Hepatocyte (in vitro differentiated cells): ENCODE data around the gene REV3L. TPM values are rescaled to one million over a fixed set of nuclear protein-coding genes. Genes with fewer than 3 reads are reported as not detected.
A peak's percentile ranks its signal among the peaks of the same experiment; 100 is the strongest.

Source experiments
- DNase-seq: peaks from one replicate; pipeline ENCODE4 v3.0.0-alpha.2; 2016; ENCODE audit warnings: low spot score
- H2AFZ ChIP-seq: fragments of 200-600 bp; sonication (generic); 2 replicates; pipeline ENCODE4 v1.6.0; 2016; ENCODE audit warnings: antibody characterized with exemption, mild to moderate bottlenecking
- H3K27ac ChIP-seq: fragments of 200-600 bp; sonication (generic); 2 replicates; pipeline ENCODE4 v1.5.1; 2016; ENCODE audit warnings: mild to moderate bottlenecking
- H3K27me3 ChIP-seq: fragments of 200-600 bp; sonication (generic); 2 replicates; pipeline ENCODE4 v1.6.1; 2016
- H3K36me3 ChIP-seq: fragments of 200-600 bp; sonication (generic); replicated peaks from 2 replicates; pipeline ENCODE4 v1.5.1; 2016; ENCODE audit warnings: low read depth; ENCODE audit not compliant: insufficient read depth
- H3K4me1 ChIP-seq: fragments of 200-600 bp; sonication (generic); 2 replicates; pipeline ENCODE4 v1.5.1; 2016; ENCODE audit warnings: mild to moderate bottlenecking, moderate library complexity; ENCODE audit not compliant: insufficient read depth
- H3K4me2 ChIP-seq: fragments of 200-600 bp; sonication (generic); 2 replicates; pipeline ENCODE4 v1.6.0; 2016
- H3K4me3 ChIP-seq: fragments of 200-600 bp; sonication (generic); 2 replicates; pipeline ENCODE4 v1.5.1; 2016; ENCODE audit warnings: mild to moderate bottlenecking
- H3K79me2 ChIP-seq: fragments of 200-600 bp; sonication (generic); 2 replicates; pipeline ENCODE4 v1.6.0; 2017; ENCODE audit warnings: mild to moderate bottlenecking
- H3K9me2 ChIP-seq: fragments of 200-600 bp; sonication (generic); replicated peaks from 2 replicates; pipeline ENCODE4 v1.6.0; 2017; ENCODE audit warnings: mild to moderate bottlenecking; ENCODE audit not compliant: insufficient read depth
- H3K9me3 ChIP-seq: fragments of 200-600 bp; sonication (generic); 2 replicates; pipeline ENCODE4 v1.5.1; 2016; ENCODE audit warnings: low read depth, mild to moderate bottlenecking
- H4K20me1 ChIP-seq: fragments of 200-600 bp; sonication (generic); 2 replicates; pipeline ENCODE4 v1.6.0; 2016; ENCODE audit warnings: mild to moderate bottlenecking; ENCODE audit not compliant: insufficient read depth, poor library complexity, severe bottlenecking
- EZH2 ChIP-seq: fragments of 200-600 bp; sonication (generic); IDR thresholded peaks from 2 replicates; pipeline ENCODE4 v1.6.1; 2016; ENCODE audit warnings: antibody characterized with exemption, mild to moderate bottlenecking, borderline replicate concordance
- EZH2phosphoT487 ChIP-seq: fragments of 200-600 bp; sonication (generic); IDR thresholded peaks from one replicate; pipeline ENCODE4 v1.6.1; 2018; ENCODE audit warnings: antibody characterized with exemption, mild to moderate bottlenecking, low read depth, moderate library complexity; ENCODE audit not compliant: unreplicated experiment, severe bottlenecking
- WGBS: methylation state at CpG from one replicate; pipeline ENCODE4 v1.1.6; 2016; ENCODE audit warnings: low lambda C conversion rate; ENCODE audit errors: missing lambda C conversion rate; 5-methylcytosine and 5-hydroxymethylcytosine counted together
- polyA plus RNA-seq: library from polyadenylated mRNA; unstranded; fragments of >200 nt; fragmentation: Nextera tagmentation; extraction: Ambion mirVana; gene quantifications from 2 replicates; pipeline ENCODE4 v1.2.1, GENCODE V29; 2016
- total RNA-seq: library from RNA; depleted of rRNA; stranded (reverse); fragments of >200 nt; gene quantifications from 2 replicates; pipeline ENCODE4 v1.2.3, GENCODE V29; 2014
- TF ChIP-seq, protein P1 (sequence below): fragments of 200-600 bp; sonication (generic); IDR thresholded peaks from 2 replicates; pipeline ENCODE4 v1.5.1; 2016; ENCODE audit warnings: antibody characterized with exemption, mild to moderate bottlenecking; ENCODE audit not compliant: poor library complexity

Gene REV3L
- total and polyA plus RNA-seq, 2 experiments from 2014 or later = 17.6 to 29.4 TPM

DNA sequence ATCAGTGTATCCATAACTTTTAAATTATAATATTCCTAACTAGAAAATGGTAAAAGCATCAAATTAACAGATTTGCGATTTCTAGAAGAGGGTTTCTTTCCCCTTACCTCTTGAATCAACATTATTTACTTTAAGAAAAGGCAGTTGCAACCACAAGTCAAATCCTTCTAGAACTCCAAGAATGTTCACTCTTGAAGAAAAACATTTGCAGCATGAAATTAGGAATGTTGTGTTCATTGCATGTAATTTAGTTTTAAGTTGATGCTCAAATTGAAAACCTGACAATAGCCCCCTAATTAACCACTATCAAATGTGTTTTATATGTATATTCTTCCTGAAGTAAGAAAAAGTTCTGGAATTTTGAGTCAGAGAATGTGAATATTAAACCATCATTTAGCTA, 2.3 kb upstream of the REV3L start:
- H4K20me1 ChIP-seq = peaks cover 2% of the 10 kb centered on the region
- WGBS = 77% methylated on average over 1 of the region's 1 CpG

DNA sequence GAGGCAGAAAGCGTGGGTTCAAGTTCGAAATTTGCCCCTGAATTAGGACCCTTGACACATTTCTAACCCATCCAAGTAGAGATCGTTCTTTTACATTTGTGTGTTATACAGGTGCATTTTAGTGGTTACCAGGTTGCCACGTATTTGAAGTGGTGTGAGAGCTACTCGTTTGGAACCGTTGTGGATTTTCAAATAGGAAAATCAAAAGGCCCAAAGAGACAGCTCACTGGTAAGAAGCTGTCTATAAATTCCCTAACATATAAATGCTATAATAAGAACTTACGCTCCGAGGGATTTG, 1.6 kb upstream of the REV3L start:
- 27% methylated on average over 8 of the region's 8 CpGs for WGBS
- Histone ChIP-seq H3K9me3 (no peaks in the 10 kb centered on the region), H3K27ac (peak overlapping the region; percentile 99), H2AFZ (peak overlapping the region; percentile 50), H3K79me2 (peaks cover 76% of the 10 kb centered on the region), H4K20me1 (peaks cover 3% of the 10 kb centered on the region), H3K27me3 (no peaks in the 10 kb centered on the region), H3K36me3 (no peaks in the 10 kb centered on the region), H3K9me2 (no peaks in the 10 kb centered on the region), H3K4me3 (peak overlapping the region; percentile 23), H3K4me1 (peaks cover 10% of the 10 kb centered on the region), H3K4me2 (peak overlapping the region; percentile 71)
- no peak for DNase-seq
- TF ChIP-seq, protein P1, sequence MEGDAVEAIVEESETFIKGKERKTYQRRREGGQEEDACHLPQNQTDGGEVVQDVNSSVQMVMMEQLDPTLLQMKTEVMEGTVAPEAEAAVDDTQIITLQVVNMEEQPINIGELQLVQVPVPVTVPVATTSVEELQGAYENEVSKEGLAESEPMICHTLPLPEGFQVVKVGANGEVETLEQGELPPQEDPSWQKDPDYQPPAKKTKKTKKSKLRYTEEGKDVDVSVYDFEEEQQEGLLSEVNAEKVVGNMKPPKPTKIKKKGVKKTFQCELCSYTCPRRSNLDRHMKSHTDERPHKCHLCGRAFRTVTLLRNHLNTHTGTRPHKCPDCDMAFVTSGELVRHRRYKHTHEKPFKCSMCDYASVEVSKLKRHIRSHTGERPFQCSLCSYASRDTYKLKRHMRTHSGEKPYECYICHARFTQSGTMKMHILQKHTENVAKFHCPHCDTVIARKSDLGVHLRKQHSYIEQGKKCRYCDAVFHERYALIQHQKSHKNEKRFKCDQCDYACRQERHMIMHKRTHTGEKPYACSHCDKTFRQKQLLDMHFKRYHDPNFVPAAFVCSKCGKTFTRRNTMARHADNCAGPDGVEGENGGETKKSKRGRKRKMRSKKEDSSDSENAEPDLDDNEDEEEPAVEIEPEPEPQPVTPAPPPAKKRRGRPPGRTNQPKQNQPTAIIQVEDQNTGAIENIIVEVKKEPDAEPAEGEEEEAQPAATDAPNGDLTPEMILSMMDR = no peak
- TF ChIP-seq EZH2 (no peak), EZH2phosphoT487 (no peak)

More for the DNA sequence above, 2.3 kb upstream of the REV3L start:
- TF ChIP-seq EZH2 = no peak
- no peak for TF ChIP-seq EZH2phosphoT487
- TF ChIP-seq, protein P1 = no peak
- no peaks in the 10 kb centered on the region for H3K27me3 ChIP-seq
- no peaks in the 10 kb centered on the region for H3K9me2 ChIP-seq
- H3K27ac ChIP-seq = peak overlapping the region; percentile 99
- H3K4me3 ChIP-seq = no peak overlapping the region
- no peak overlapping the region for H2AFZ ChIP-seq
- peaks cover 10% of the 10 kb centered on the region for H3K4me1 ChIP-seq
- no peaks in the 10 kb centered on the region for H3K9me3 ChIP-seq
- no peak for DNase-seq
- peaks cover 76% of the 10 kb centered on the region for H3K79me2 ChIP-seq
- no peaks in the 10 kb centered on the region for H3K36me3 ChIP-seq
- peak overlapping the region; percentile 71 for H3K4me2 ChIP-seq

DNA sequence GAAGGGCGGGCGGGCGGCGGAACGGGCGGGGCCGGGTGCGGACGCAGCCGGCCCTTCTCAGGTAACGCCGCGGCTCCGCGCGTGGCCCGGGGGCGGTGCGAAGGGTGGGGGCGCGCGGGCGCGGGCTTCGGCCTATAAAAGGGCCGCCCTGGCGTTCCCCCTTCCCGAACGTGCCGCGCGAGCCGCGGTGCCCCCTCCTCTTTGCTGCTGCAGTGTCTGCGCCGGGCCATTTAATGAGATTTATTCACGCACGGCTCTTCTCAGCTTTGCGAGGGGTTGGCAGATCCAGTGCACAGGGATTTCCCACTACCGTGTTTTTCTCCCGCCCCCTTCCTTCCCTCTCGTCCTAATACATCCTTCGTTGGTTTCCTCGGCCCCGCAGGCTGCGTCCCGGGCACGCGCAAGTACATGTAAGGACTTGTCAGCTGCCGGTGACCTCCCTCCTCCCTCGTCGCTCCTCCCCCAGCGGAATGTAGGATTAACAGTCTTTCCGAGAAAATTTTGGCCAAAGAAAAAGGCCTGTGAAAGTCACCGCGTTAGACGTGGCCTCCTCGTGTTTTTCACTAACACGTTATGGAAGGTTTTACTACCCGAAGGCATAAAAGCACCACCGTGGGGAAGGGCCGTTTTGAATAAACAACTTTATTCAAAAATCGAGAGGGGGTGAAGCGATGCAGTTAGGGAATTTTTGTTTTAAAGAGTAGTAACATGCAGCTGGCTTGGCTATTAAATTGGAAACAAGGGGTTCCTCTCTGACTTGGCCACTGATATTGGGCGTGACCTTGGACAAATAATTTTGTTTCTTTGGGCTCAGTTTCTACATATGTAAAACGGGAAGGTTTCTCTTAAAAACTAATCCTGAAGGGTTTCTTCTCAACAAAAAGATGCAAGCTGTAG, 966 bp upstream of the REV3L start:
- Histone ChIP-seq H3K9me3 (no peaks in the 10 kb centered on the region), H3K9me2 (no peaks in the 10 kb centered on the region), H3K79me2 (peaks cover 76% of the 10 kb centered on the region), H3K27me3 (no peaks in the 10 kb centered on the region), H3K4me2 (peak overlapping the region; percentile 71), H4K20me1 (peaks cover 7% of the 10 kb centered on the region), H3K4me3 (peak overlapping the region; percentile 74), H3K27ac (peak overlapping the region; percentile 99), H3K36me3 (no peaks in the 10 kb centered on the region), H2AFZ (peak overlapping the region; percentile 50), H3K4me1 (peaks cover 12% of the 10 kb centered on the region)
- DNase-seq = peak; percentile 96
- no peak for TF ChIP-seq EZH2phosphoT487
- no peak for TF ChIP-seq EZH2
- TF ChIP-seq, protein P1 = no peak
- 1% methylated on average over 41 of the region's 66 CpGs for WGBS
